ENCODE measurements around the gene ZNF142.

DNA sequence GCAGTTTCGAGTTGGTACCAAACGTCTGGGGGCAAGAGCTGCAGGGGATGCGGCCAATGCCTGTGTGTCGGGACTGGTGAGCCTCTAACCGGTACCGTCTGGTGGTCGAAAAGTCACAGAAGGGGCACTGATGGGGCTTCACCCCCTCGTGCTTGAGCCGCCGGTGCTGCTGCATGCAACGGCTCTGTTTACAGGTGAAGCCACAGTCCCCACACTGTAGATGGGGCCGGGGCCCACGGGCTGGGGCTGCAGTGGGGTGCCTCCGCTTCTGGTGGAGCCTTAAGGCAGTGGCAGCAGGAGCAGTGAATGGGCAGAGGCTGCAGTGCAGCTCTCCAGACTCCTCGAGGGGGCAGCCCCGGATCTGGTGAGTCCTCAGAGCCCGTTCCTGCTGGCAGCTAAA, 16.6 kb downstream of the ZNF142 start:
- TF ChIP-seq CTCF (IDR thresholded peaks at IDR 0.05), result no peak
- TF ChIP-seq ZFX (IDR thresholded peaks at IDR 0.05; ENCODE audit: borderline replicate concordance), result no peak

Measured in 22Rv1 (cell line).